GM23338 (cell line): ENCODE data around the gene NELFCD. TPM values are rescaled to one million over a fixed set of nuclear protein-coding genes. Genes with fewer than 3 reads are reported as not detected.
A peak's percentile ranks its signal among the peaks of the same experiment; 100 is the strongest.
"Not testable (repeated sequence)": the region's sequence is repeated elsewhere in the genome, so short reads cannot be mapped to it uniquely, and the experiment has no call there.

ENCODE experiments used
- ATAC-seq: fragments of 200-7000 bp; cut with Tn5 transposase; 3 replicates; pipeline ENCODE4 v1.9.1; 2020
- DNase-seq: peaks from one replicate; pipeline ENCODE4 v3.0.0-alpha.2; 2015; ENCODE audit warnings: low spot score
- H2AFZ ChIP-seq: fragments of 200-600 bp; sonication (generic); 2 replicates; pipeline ENCODE4 v1.8.0; 2016; ENCODE audit warnings: antibody characterized with exemption, mild to moderate bottlenecking, moderate library complexity
- H3F3A ChIP-seq: fragments of 200-600 bp; sonication (generic); replicated peaks from 2 replicates; pipeline ENCODE4 v1.8.0; 2017; ENCODE audit warnings: antibody characterized with exemption, mixed run types, low read depth
- H3K27ac ChIP-seq: fragments of 200-600 bp; sonication (generic); 2 replicates; pipeline ENCODE4 v1.6.1; 2016; ENCODE audit warnings: low read depth
- H3K27me3 ChIP-seq: fragments of 200-600 bp; sonication (generic); 2 replicates; pipeline ENCODE4 v1.8.0; 2016; ENCODE audit warnings: mild to moderate bottlenecking, mixed run types, moderate library complexity; ENCODE audit not compliant: insufficient read depth
- H3K36me3 ChIP-seq: fragments of 200-600 bp; sonication (generic); 2 replicates; pipeline ENCODE4 v1.8.0; 2016; ENCODE audit warnings: mild to moderate bottlenecking; ENCODE audit not compliant: insufficient read depth
- H3K4me1 ChIP-seq: fragments of 200-600 bp; sonication (generic); 2 replicates; pipeline ENCODE4 v1.8.0; 2016; ENCODE audit warnings: mild to moderate bottlenecking, moderate library complexity; ENCODE audit not compliant: insufficient read depth
- H3K4me2 ChIP-seq: fragments of 200-600 bp; sonication (generic); 2 replicates; pipeline ENCODE4 v1.7.1; 2017; ENCODE audit warnings: mixed run types
- H3K4me3 ChIP-seq: fragments of 200-600 bp; sonication (generic); 2 replicates; pipeline ENCODE4 v1.6.1; 2016; ENCODE audit warnings: mixed run types
- H3K79me2 ChIP-seq: fragments of 200-600 bp; sonication (generic); replicated peaks from 2 replicates; pipeline ENCODE4 v1.8.0; 2017; ENCODE audit warnings: mild to moderate bottlenecking; ENCODE audit not compliant: insufficient read depth
- H3K9me2 ChIP-seq: fragments of 200-600 bp; sonication (generic); 2 replicates; pipeline ENCODE4 v1.8.0; 2017; ENCODE audit not compliant: insufficient read depth
- H4K20me1 ChIP-seq: fragments of 200-600 bp; sonication (generic); replicated peaks from 2 replicates; pipeline ENCODE4 v1.8.0; 2017; ENCODE audit warnings: mild to moderate bottlenecking; ENCODE audit not compliant: insufficient read depth
- H3K27ac Mint-ChIP-seq: 2 replicates; pipeline ENCODE4 v1.8.0; 2020; ENCODE audit warnings: inconsistent platforms, mild to moderate bottlenecking, moderate library complexity, mixed read lengths
- H3K27me3 Mint-ChIP-seq: 3 replicates; pipeline ENCODE4 v1.8.0; 2022; ENCODE audit warnings: low read depth, mild to moderate bottlenecking, moderate library complexity, mixed read lengths, inconsistent platforms; ENCODE audit not compliant: insufficient read depth, poor library complexity
- H3K36me3 Mint-ChIP-seq: 3 replicates; pipeline ENCODE4 v1.8.0; 2021; ENCODE audit warnings: low read depth, mild to moderate bottlenecking, inconsistent platforms, moderate library complexity, mixed read lengths
- H3K4me1 Mint-ChIP-seq: 3 replicates; pipeline ENCODE4 v1.8.0; 2020; ENCODE audit warnings: mild to moderate bottlenecking, inconsistent platforms, mixed read lengths
- H3K4me3 Mint-ChIP-seq: 3 replicates; pipeline ENCODE4 v1.8.0; 2021; ENCODE audit warnings: moderate library complexity, mild to moderate bottlenecking, inconsistent platforms, mixed read lengths
- H3K9me3 Mint-ChIP-seq: 3 replicates; pipeline ENCODE4 v1.8.0; 2020; ENCODE audit warnings: moderate library complexity, mild to moderate bottlenecking, inconsistent platforms, mixed read lengths
- CREB1 ChIP-seq: fragments of 250-450 bp; sonication (Bioruptor Pico); IDR thresholded peaks from 2 replicates; pipeline ENCODE4 v1.5.0; 2020; ENCODE audit warnings: low read depth, mild to moderate bottlenecking, moderate library complexity
- CTCF ChIP-seq, 2 experiments: fragments of 200-600 bp in 1 of 2; sonication (generic) in 1 of 2; conservative IDR thresholded peaks; 2 replicates each; pipeline versions ENCODE4 v1.5.1 to v1.6.1; 2016 to 2017; ENCODE audit warnings: antibody characterized with exemption in 2 of 2, low read depth in 2 of 2, mild to moderate bottlenecking in 2 of 2, moderate library complexity in 1 of 2
- ETS1 ChIP-seq: IDR thresholded peaks from 2 replicates; pipeline ENCODE4 v1.6.1; 2016; ENCODE audit warnings: antibody characterized with exemption
- EZH2 ChIP-seq: fragments of 200-600 bp; sonication (generic); IDR thresholded peaks from one replicate; pipeline ENCODE4 v1.8.0; 2017; ENCODE audit warnings: antibody characterized with exemption, mild to moderate bottlenecking, low read depth; ENCODE audit not compliant: unreplicated experiment
- EZH2phosphoT487 ChIP-seq: fragments of 200-600 bp; sonication (generic); IDR thresholded peaks from one replicate; pipeline ENCODE4 v1.8.1; 2018; ENCODE audit warnings: antibody characterized with exemption; ENCODE audit not compliant: unreplicated experiment
- JUNB ChIP-seq: IDR thresholded peaks from one replicate; pipeline ENCODE4 v1.6.1; 2016; ENCODE audit warnings: antibody characterized with exemption; ENCODE audit not compliant: unreplicated experiment
- NANOG ChIP-seq: IDR thresholded peaks from 2 replicates; pipeline ENCODE4 v1.6.1; 2016; ENCODE audit warnings: antibody characterized with exemption, borderline replicate concordance
- POLR2AphosphoS5 ChIP-seq: IDR thresholded peaks from 2 replicates; pipeline ENCODE4 v1.6.1; 2016; ENCODE audit warnings: antibody characterized with exemption, low read depth
- polyA plus RNA-seq: library from polyadenylated mRNA; unstranded; fragments of >200 nt; fragmentation: Nextera tagmentation; extraction: Ambion mirVana; gene quantifications from 2 replicates; pipeline ENCODE4 v1.2.1, GENCODE V29; 2016
- total RNA-seq: library from RNA; depleted of rRNA; stranded (reverse); fragments of >200 nt; shearing (Covaris generic); gene quantifications from 2 replicates; pipeline ENCODE4 v1.2.3, GENCODE V29; 2014
- TF ChIP-seq, protein P1 (sequence below): IDR thresholded peaks from one replicate; pipeline ENCODE4 v1.6.1; 2018; ENCODE audit warnings: antibody characterized with exemption; ENCODE audit not compliant: unreplicated experiment

NELFCD gene
- total and polyA plus RNA-seq, 2 experiments from 2014 or later = 52.9 to 75.8 TPM

DNA sequence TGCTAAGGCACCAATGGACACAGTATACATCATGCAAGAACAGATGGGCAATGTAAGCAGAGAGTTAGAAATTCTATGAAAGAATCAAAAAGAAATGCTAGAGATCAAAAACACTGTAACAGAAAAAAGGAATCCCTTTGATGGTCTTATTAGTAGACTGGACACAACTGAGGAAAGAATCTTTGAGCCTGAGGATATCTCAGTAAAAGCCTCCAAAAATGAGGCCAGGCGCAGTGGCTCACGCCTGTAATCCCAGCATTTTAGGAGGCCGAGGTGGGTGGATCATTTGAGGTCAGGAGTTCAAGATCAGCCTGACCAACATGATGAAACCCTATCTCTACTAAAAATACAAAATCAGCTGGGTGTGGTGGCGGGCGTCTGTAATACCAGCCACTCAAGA lies 17.1 kb upstream of the NELFCD start:
- not testable (repeated sequence) for ATAC-seq, H3F3A ChIP-seq, DNase-seq, H3K27ac Mint-ChIP-seq, H3K9me3 Mint-ChIP-seq, H2AFZ ChIP-seq, H3K9me2 ChIP-seq, H4K20me1 ChIP-seq, H3K4me3 Mint-ChIP-seq, H3K27ac ChIP-seq, H3K4me1 ChIP-seq, H3K27me3 ChIP-seq, H3K4me2 ChIP-seq, H3K4me3 ChIP-seq, H3K4me1 Mint-ChIP-seq, H3K36me3 ChIP-seq, H3K36me3 Mint-ChIP-seq, H3K79me2 ChIP-seq
- H3K27me3 Mint-ChIP-seq = peaks cover 11% of the 10 kb centered on the region

DNA sequence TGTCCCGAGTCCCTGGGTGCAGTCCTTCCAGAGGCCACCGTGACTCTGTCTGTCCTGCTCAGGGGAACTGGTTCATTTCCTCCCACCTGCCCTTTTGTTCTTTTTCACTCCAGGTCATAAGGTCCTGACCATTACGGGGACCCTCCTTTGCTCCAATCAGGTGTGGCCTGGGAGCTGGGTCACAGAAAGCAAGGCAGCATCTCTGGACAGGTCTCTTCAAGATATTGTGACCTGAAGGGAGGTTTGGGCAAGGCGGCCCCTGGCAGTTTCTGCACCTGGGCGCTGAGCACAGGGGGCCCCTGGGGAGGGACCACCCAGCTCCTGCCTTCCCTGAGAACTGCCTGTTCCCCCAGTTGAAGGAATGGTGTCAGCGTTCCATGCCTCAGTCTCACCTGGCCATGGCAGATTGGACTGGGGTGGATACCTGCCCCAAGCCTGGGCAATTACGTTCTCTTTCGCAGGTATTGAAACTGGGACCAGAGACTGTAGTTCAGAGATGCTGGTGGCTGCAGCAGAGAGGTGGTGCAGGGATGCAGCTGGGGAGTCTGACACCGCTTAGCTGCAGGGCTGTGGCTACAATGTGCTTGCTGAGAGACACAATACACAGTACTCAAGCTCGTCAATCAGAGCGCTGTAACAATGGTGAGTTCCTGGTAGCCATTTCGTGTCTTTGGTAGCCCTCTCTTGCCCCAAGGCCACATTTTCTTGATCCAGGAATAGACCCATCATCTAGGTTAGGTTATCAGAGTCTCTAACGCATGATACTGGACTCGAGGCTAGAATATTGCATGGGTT lies 15.6 kb upstream of the NELFCD start:
- Mint-ChIP-seq H3K4me1 (no peaks in the 10 kb centered on the region; the same call in 1 of the 3 replicates), H3K4me3 (no peak overlapping the region), H3K9me3 (peaks cover 6% of the 10 kb centered on the region; the same call in 2 of the 3 replicates), H3K27ac (no peak overlapping the region), H3K27me3 (peaks cover 12% of the 10 kb centered on the region), H3K36me3 (no peaks in the 10 kb centered on the region)
- no peaks in the 10 kb centered on the region for H3K4me1 ChIP-seq
- DNase-seq = no peak
- no peak overlapping the region for H3K27ac ChIP-seq
- no peaks in the 10 kb centered on the region for H3K27me3 ChIP-seq
- no peaks in the 10 kb centered on the region for H4K20me1 ChIP-seq
- H3K79me2 ChIP-seq = no peaks in the 10 kb centered on the region
- peak; percentile 79 for ATAC-seq
- no peaks in the 10 kb centered on the region for H3F3A ChIP-seq
- 0 out of 2 replicates have a peak overlapping the region, but pooled peaks have one; percentile 28 for H2AFZ ChIP-seq
- H3K4me3 ChIP-seq = no peak overlapping the region
- no peaks in the 10 kb centered on the region for H3K36me3 ChIP-seq
- H3K9me2 ChIP-seq = no peaks in the 10 kb centered on the region
- no peak overlapping the region for H3K4me2 ChIP-seq
- TF ChIP-seq EZH2phosphoT487 (no peak), NANOG (no peak), POLR2AphosphoS5 (no peak), CREB1 (CRISPR knock-in tag) (no peak), CTCF (conservative IDR thresholded peaks at IDR 0.05; ENCODE audit: low read depth in 2 of 2) (no peak), JUNB (no peak), EZH2 (no peak), ETS1 (no peak)
- TF ChIP-seq, protein P1, sequence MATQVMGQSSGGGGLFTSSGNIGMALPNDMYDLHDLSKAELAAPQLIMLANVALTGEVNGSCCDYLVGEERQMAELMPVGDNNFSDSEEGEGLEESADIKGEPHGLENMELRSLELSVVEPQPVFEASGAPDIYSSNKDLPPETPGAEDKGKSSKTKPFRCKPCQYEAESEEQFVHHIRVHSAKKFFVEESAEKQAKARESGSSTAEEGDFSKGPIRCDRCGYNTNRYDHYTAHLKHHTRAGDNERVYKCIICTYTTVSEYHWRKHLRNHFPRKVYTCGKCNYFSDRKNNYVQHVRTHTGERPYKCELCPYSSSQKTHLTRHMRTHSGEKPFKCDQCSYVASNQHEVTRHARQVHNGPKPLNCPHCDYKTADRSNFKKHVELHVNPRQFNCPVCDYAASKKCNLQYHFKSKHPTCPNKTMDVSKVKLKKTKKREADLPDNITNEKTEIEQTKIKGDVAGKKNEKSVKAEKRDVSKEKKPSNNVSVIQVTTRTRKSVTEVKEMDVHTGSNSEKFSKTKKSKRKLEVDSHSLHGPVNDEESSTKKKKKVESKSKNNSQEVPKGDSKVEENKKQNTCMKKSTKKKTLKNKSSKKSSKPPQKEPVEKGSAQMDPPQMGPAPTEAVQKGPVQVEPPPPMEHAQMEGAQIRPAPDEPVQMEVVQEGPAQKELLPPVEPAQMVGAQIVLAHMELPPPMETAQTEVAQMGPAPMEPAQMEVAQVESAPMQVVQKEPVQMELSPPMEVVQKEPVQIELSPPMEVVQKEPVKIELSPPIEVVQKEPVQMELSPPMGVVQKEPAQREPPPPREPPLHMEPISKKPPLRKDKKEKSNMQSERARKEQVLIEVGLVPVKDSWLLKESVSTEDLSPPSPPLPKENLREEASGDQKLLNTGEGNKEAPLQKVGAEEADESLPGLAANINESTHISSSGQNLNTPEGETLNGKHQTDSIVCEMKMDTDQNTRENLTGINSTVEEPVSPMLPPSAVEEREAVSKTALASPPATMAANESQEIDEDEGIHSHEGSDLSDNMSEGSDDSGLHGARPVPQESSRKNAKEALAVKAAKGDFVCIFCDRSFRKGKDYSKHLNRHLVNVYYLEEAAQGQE = no peak
